Globus pallidus (tissue), 1 donor: Measurements from ENCODE around the gene PSMB3.

ENCODE experiments used
- DNase-seq: peaks from one replicate; pipeline ENCODE4 v3.0.0-alpha.2; 2015; ENCODE audit warnings: low spot score

Gene PSMB3

GRCh38 chr17:38797158-38797490, 44.6 kb downstream of the PSMB3 start:
- no peak for DNase-seq

GRCh38 chr17:38797828-38798227, 45.3 kb downstream of the PSMB3 start:
- DNase-seq: no peak

- peak; percentile 42 for DNase-seq
Measured at GRCh38 chr17:38798614-38799500, 46.3 kb downstream of the PSMB3 start.

- peak; percentile 96 for DNase-seq
Measured at GRCh38 chr17:38799501-38800236, 47.1 kb downstream of the PSMB3 start, which contains the start of gene PIP4K2B. PIP4K2B (minus strand) TSS chr17:38799556; CDS start chr17:38799424, 132 bp downstream.

GRCh38 chr17:38800237-38800760, 47.8 kb downstream of the PSMB3 start:
- peak; percentile 11 for DNase-seq

- no peak for DNase-seq
Measured at GRCh38 chr17:38809828-38810227, 57.3 kb downstream of the PSMB3 start.
